Stimulated activated CD8-positive, alpha-beta memory T cell treated with anti-CD3 and anti-CD28 coated beads, Interleukin-12 subunit alpha, Interleukin-12 subunit beta, amount 100 ng/mL, for 24 hours (primary cell): ENCODE measurements around the gene LARP4B.

Experiments
- DNase-seq: peaks from one replicate; pipeline ENCODE4 v3.0.0-alpha.2; 2020; ENCODE audit errors: extremely low read depth

Gene LARP4B

GRCh38 chr10:828191-828590 lies 103.3 kb downstream of the LARP4B start:
- no peak for DNase-seq

DNA sequence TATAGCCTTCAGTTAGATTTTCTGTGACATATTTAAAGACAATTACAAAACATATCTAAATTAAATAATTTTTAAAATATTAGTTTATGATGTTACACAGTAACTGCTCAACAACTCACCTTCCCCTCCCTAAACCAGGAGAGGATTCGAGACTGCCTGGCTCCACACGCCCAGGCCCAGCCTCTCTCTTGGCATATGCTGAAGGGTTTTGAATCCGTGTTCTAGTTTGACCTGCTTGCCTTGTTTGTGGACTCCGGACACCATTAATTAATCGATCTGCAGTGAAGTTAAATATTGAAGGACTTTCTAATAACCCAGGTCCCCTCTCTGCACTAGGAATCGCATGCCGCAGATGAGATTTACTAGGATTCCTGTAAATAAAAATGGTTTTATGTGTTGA lies 106.6 kb downstream of the LARP4B start:
- no peak for DNase-seq

DNA sequence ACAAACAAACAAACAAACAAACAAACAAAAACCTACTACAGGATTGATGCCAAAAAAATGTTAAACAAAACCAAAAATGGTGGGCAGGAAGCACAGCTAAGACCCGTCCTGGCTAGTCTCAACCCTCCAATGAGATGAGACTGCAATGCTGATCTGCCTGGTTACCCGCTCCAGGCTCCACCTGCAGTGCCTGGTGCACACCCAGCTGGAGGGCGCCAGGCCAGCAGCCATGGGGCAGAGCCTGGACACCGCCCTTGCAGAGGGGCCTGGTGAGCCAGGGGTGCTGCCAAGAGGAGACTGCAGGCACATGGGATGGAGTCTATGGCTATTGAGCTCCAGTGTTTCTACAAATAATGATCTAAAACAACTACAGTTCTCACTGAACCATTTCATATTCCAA lies 107.0 kb downstream of the LARP4B start:
- no peak for DNase-seq

- no peak for DNase-seq
Observed at GRCh38 chr10:822661-823367, 108.7 kb downstream of the LARP4B start.

DNA sequence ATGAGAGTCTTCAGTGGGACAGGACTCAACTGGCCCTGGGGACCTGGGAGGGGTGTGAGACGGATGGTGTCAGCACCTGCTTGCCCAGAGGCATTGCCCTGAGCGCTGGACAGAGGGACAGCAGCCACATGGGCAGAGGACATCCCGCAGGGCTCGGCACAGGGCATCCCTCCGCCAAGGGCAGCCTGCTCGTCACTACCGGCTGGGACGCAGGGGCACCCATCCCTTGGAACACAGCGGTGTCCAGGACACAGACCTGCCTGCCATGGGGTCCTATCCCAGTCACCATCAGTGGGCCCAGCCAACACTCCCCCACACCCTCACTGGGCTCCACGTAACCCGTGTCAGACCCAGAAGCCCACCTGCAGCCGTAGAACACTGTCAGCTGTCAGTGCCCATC lies 109.3 kb downstream of the LARP4B start:
- DNase-seq = no peak

- no peak for DNase-seq
Observed at GRCh38 chr10:821322-821721, 110.2 kb downstream of the LARP4B start.

DNA sequence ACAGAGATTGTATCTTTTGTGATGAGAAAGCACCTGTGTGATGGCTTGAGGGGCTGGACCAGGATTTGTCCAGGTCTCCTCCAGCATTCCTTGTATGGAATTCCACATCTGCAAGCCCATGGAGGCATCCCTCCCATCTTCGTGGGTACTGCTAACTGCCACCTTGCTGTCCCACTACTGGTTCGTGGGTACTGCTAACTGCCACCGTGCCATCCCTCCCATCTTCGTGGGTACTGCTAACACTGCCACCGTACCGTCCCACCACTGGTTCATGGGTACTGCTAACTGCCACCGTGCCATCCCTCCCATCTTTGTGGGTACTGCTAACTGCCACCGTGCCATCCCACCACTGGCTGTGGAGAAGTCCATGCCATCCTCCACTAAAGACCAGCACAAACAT lies 111.7 kb downstream of the LARP4B start:
- DNase-seq = no peak

DNA sequence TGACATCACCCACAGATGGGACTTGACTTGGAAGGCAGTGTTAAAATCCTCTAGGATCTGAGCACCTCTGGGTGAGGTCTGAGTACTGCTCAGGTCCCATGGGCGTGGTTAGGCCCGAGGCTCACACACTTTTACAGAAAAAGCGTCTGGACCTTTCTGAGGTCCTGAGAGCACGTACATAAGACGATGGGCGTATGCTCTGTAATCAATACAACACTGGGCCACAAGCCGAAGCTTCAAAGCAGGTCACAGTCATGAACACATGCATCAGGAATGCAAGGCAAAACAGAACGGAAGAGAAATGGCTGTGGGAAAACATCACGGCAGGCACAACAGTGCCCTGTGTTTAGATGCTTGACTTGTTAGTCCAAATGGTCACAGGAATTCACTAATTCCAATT lies 112.2 kb downstream of the LARP4B start:
- DNase-seq = no peak

GRCh38 chr10:818526-819220 lies 112.8 kb downstream of the LARP4B start:
- DNase-seq = no peak

GRCh38 chr10:818010-818409 lies 113.5 kb downstream of the LARP4B start:
- DNase-seq = no peak

- no peak for DNase-seq
Observed at GRCh38 chr10:817371-817770, 114.1 kb downstream of the LARP4B start.

- no peak for DNase-seq
Observed at GRCh38 chr10:816958-817357, 114.5 kb downstream of the LARP4B start.

- DNase-seq = no peak
Observed at GRCh38 chr10:816091-816477, 115.4 kb downstream of the LARP4B start.

DNA sequence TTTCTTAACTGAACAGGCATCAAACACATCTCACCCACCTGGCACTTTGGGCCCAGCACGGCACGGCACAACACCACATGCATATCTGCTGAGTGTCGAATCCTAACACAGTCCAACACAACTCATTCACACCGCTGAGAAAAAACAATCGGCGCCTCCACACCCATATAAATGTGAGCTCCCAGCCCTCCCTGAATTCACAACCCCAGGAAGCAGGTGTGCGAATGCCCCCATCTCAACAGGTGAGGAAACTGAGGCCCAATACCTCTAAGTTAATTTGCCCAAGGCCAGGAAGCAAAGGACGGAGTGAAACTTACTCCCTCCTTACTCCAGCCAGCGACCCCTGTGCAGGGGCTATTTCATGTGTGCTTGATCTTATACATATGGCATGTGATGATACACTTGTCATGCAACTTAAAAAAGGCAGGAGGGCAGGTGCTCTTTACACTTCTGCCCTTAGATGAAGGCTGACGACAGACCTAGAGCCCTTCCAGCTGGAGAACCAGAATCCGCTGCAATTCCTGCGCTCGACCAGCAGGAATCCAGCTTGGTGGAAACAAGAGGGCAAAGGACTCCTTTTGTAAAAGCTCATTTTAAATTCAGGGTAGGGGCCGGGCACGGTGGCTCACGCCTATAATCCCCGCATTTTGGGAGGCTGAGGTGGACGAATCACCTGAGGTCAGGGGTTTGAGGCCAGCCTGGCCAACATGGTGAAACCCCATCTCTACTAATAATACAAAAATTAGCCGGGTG lies 116.0 kb downstream of the LARP4B start:
- DNase-seq = no peak

DNA sequence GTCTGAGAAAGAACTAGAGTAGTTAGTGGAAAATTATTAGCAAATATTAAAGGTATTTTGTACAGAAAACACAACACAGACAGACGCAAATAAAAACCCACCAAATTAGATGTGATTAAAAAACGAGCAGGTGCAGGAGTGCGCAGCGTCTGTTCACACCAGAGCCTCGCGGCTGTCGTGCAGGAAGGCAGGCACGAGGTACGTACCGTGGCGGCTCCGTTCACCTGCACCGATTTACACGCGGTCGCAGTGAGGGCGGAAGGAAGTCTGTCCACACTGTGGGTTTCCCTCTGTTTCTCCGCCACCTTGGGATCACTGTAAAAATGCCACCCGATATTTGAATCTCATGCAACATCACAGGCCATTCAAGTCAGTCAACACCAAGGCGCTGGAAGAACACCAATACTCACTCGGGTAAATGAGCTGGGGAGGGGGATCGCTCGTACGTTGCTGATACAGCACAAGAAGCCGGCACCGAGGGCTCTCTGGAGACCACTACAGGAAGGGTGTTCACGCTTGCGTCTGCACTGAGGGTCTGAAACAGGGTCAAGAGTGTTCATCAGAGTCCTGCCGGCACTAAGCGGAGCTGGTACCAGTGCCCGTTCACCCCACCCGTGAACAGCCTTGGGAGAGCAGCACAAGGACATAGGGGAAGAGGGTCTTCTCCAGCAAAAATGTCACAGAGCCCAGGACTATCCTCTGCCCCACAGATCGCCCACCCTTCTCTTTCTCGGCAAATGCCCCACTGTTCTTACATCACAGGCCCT lies 116.8 kb downstream of the LARP4B start:
- no peak for DNase-seq

DNA sequence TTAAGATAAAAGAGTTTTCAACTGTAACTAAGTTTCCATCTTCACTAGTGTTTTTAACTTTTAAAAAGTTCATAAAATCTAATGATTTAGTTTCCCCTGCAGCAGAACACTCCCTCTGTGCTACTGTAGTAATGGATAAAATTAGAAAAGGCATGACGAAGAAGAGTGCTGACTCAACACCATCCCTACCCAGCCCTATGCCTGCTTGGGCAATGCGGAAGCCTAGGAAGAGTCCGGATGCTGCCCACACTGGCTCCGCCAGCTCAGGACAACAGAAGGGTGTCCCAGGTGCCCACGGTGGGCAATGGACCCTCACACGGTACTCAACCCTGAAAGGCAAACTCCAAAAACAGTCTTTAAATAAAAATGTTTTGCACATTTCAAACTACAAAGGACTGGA lies 118.2 kb downstream of the LARP4B start:
- no peak for DNase-seq

DNA sequence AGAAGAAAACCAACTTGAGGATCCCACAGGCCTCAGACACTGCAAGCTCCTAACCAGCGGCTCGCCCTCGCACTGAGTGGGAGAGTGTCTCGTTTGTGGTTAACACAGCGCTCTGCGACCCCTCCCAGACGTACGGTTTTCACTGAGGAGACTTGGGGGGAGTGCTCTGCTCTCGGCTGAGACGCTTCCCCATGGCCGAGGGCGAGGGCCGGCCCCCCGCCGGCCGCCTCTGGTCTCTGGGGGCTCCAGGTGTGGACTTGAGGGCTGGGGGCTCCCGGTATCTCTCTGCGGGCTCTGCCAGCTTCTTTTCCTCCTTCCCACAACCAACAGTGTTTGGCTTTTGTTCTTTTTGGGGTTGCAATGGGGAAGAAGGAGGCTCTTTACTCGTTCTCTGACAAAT lies 118.7 kb downstream of the LARP4B start:
- no peak for DNase-seq

- DNase-seq = no peak
Observed at GRCh38 chr10:811379-812175, 119.9 kb downstream of the LARP4B start.

- no peak for DNase-seq
Observed at GRCh38 chr10:810351-810846, 121.1 kb downstream of the LARP4B start.

DNA sequence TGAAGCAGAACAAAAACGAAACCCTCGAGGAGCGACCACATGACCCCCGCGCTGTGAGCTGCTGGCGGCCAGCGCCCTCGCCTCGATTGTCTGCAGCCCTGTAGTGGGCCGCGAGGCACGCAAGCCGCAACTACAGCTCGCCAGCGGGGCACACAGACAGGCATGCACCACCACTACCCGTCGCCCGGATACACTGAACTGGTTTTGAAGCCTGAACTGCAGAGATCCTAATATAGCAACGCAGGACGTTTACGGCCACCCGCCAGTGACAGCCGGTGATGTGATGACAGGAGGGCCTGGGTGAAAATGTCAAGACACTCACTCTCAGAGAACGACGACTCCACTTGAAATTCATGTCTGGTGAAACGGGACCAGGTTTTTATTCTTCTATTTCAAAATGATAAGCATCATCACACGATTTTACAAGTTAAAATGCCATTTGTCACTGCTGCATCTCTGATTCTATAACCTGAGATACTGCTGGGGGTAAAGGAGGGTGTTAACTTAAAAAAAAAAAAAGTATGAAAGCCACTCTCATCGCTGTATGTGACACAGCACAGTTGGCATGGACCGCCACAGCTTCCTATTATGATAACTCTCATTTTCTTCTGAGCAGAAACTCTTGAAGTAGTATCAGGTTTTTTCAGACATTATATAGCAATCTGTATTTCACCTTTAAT lies 121.7 kb downstream of the LARP4B start:
- DNase-seq = no peak

GRCh38 chr10:807958-808353 lies 123.5 kb downstream of the LARP4B start:
- no peak for DNase-seq
